ENCODE measurements around the gene CERS4.

- TF ChIP-seq CTCF (IDR thresholded peaks at IDR 0.05; ENCODE audit: low read depth, low read length) (no peak), POLR2A (IDR thresholded peaks at IDR 0.05; ENCODE audit: extremely low read depth, insufficient read length) (no peak)
- TF ChIP-seq, protein P1, sequence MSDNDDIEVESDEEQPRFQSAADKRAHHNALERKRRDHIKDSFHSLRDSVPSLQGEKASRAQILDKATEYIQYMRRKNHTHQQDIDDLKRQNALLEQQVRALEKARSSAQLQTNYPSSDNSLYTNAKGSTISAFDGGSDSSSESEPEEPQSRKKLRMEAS (IDR thresholded peaks at IDR 0.05; ENCODE audit: low read depth, low read length) = no peak
Observed at GRCh38 chr19:8192221-8192820, 16.8 kb upstream of the CERS4 start.

Measured in NB4 (cell line).